VCaP (cell line): ENCODE results near the gene RANBP3L.
"Not testable (repeated sequence)": the region's sequence is repeated elsewhere in the genome, so short reads cannot be mapped to it uniquely, and the experiment has no call there.

Experiments
- H3K27ac ChIP-seq: fragments of 450-650 bp; 2 replicates; pipeline ENCODE4 v1.5.1; 2017
- CTCF ChIP-seq: fragments of 450-650 bp; conservative IDR thresholded peaks from 2 replicates; pipeline ENCODE4 v1.5.1; 2017; ENCODE audit warnings: mild to moderate bottlenecking, moderate library complexity

RANBP3L gene

GRCh38 chr5:36214436-36214835, 87.3 kb downstream of the RANBP3L start:
- H3K27ac ChIP-seq = no peak overlapping the region
- TF ChIP-seq CTCF = peak; percentile 52

GRCh38 chr5:36209664-36210063, 92.0 kb downstream of the RANBP3L start:
- TF ChIP-seq CTCF = no peak
- no peak overlapping the region for H3K27ac ChIP-seq

GRCh38 chr5:36208786-36209185, 92.9 kb downstream of the RANBP3L start:
- TF ChIP-seq CTCF = no peak
- H3K27ac ChIP-seq = no peak overlapping the region

GRCh38 chr5:36206913-36207312, 94.8 kb downstream of the RANBP3L start:
- no peak for TF ChIP-seq CTCF
- H3K27ac ChIP-seq = no peak overlapping the region

GRCh38 chr5:36205329-36205728, 96.4 kb downstream of the RANBP3L start:
- no peak for TF ChIP-seq CTCF
- no peak overlapping the region for H3K27ac ChIP-seq

- H3K27ac ChIP-seq = no peak overlapping the region
- no peak for TF ChIP-seq CTCF
These were observed 99.2 kb downstream of the RANBP3L start for GRCh38 chr5:36202521-36202961.

- no peak overlapping the region for H3K27ac ChIP-seq
- no peak for TF ChIP-seq CTCF
These were observed 101.2 kb downstream of the RANBP3L start for GRCh38 chr5:36200513-36200912.

GRCh38 chr5:36199620-36200019, 102.1 kb downstream of the RANBP3L start:
- H3K27ac ChIP-seq = no peak overlapping the region
- TF ChIP-seq CTCF = no peak

- H3K27ac ChIP-seq = not testable (repeated sequence)
These were observed 102.9 kb downstream of the RANBP3L start for GRCh38 chr5:36198783-36199182.
